Lower leg skin (tissue), 4 donors: Measurements from ENCODE around the gene ABHD17C. TPM values are rescaled to one million over a fixed set of nuclear protein-coding genes. Genes with fewer than 3 reads are reported as not detected.

ENCODE experiments used
- DNase-seq, 2 donors: peaks; one replicate each; pipeline ENCODE4 v3.0.0-alpha.2; 2019; ENCODE audit warnings: low spot score in 2 of 2
- H3K4me3 ChIP-seq: fragments of 200-600 bp; sonication (generic); 2 replicates; pipeline ENCODE4 v1.5.1; 2017; ENCODE audit warnings: mild to moderate bottlenecking, low read depth; ENCODE audit not compliant: poor library complexity, severe bottlenecking
- CTCF ChIP-seq, 3 donors: fragments of 450-650 bp; IDR thresholded peaks; one replicate each; pipeline ENCODE4 v1.5.1; 2016; ENCODE audit warnings: antibody characterized with exemption in 3 of 3, mild to moderate bottlenecking in 3 of 3, moderate library complexity in 2 of 3
- POLR2A ChIP-seq, 2 donors: fragments of 450-650 bp; IDR thresholded peaks; one replicate each; pipeline ENCODE4 v1.6.1; 2016 to 2017; ENCODE audit warnings: antibody characterized with exemption in 2 of 2, mild to moderate bottlenecking in 1 of 2, moderate library complexity in 1 of 2
- WGBS, 2 donors: methylation state at CpG; one replicate each; pipeline ENCODE4 v1.1.5; 2018; 5-methylcytosine and 5-hydroxymethylcytosine counted together
- intact Hi-C: fragments of 100-400 bp; cut with DNase I; formaldehyde crosslinking; loops from one replicate; pipeline ENCODE4 v1.15.0; 2023; ENCODE audit warnings: low total_unique reads
- total RNA-seq, 4 donors: library from RNA; depleted of rRNA; stranded (reverse); fragments of >200 nt; gene quantifications; one replicate each; pipeline ENCODE4 v1.1.0, GENCODE V29; 2016

Gene ABHD17C
- total RNA-seq, 4 donors from 2014 or later, result 18.0 to 28.5 (median 26.2) TPM

DNA sequence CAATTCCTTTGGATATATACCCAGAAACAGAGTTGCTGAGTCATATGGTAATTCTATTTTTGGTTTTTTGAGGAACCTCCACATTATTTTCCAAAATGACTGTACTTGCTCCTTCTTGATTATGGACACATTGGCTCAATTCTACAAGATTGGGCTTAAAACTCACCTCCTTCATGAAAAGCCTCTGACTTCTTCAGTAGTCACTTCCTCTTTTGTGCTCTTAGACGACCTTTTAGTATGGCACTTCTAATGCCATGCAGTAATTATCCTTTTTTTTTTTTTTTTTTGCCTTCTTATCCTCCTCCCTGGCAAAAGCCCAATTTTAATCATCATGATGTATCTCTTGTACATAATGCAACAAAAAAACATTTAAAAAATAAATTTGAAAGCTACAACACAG lies 33.0 kb upstream of the ABHD17C start:
- DNase-seq, result no peak
- WGBS, 2 donors, result 28% methylated on average over 1 of the region's 1 CpG
- TF ChIP-seq CTCF (IDR thresholded peaks at IDR 0.05), result no peak
- TF ChIP-seq POLR2A (IDR thresholded peaks at IDR 0.05), result no peak
- no peak overlapping the region for H3K4me3 ChIP-seq
- intact Hi-C loops, result no loop called here

DNA sequence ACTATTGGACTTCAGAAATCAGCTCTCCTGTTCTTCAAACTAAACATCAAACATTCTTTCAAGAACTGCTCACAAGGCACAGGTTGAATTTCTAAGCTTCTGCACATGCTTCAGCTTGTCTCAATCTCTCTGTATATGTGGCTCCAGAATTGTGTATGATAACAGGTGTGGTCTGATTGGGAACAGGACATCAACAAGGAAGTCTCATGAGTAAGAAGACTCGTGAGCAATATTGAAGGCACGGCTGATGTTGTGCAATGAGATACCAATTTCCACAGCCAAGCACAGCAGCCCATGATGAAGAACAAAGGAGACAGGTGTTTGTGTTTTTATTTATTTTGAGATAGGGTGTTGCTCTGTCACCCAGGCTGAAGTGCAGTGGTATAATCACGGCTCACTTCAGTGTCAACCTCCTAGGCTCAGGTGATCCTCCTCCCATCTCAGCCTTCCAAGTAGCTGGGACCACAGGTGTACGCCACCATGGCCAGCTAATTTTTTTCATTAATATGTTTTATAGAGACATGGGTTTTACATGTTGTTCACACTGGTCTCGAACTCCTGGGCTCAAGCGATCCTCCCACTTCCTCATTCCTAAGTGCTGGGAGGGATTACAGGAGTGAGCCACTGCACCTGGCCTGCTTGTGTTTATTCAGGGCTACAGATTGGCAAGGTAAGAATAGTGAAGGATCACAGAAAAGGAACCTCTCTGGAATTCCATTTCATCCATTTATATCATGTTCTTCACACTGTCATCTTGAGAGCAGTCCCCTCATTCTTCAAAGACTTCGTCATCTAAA lies 32.2 kb upstream of the ABHD17C start:
- intact Hi-C loops, result no loop called here
- H3K4me3 ChIP-seq, result no peak overlapping the region
- TF ChIP-seq POLR2A (IDR thresholded peaks at IDR 0.05) (no peak), CTCF (IDR thresholded peaks at IDR 0.05) (no peak)
- 66 to 73% methylated on average over 7 of the region's 7 CpGs for WGBS, 2 donors
- DNase-seq, result no peak

GRCh38 chr15:80665151-80665550 lies 30.0 kb upstream of the ABHD17C start:
- WGBS, 2 donors, result 91 to 94% methylated on average over 2 of the region's 2 CpGs
- DNase-seq, result no peak
- no peak overlapping the region for H3K4me3 ChIP-seq
- TF ChIP-seq POLR2A (IDR thresholded peaks at IDR 0.05) (no peak), CTCF (IDR thresholded peaks at IDR 0.05) (no peak)
- intact Hi-C loops, result no loop called here

GRCh38 chr15:80667936-80668335 lies 27.2 kb upstream of the ABHD17C start:
- no peak for DNase-seq
- TF ChIP-seq CTCF (IDR thresholded peaks at IDR 0.05) (no peak), POLR2A (IDR thresholded peaks at IDR 0.05) (no peak)
- H3K4me3 ChIP-seq, result no peak overlapping the region
- 64 to 65% methylated on average over 4 of the region's 4 CpGs for WGBS, 2 donors
- intact Hi-C loops, result no loop called here

GRCh38 chr15:80668546-80669236 lies 26.4 kb upstream of the ABHD17C start:
- no peak overlapping the region for H3K4me3 ChIP-seq
- intact Hi-C loops, result no loop called here
- WGBS, 2 donors, result 79 to 84% methylated on average over 3 of the region's 3 CpGs
- no peak for DNase-seq
- no peak for TF ChIP-seq CTCF (IDR thresholded peaks at IDR 0.05)
- TF ChIP-seq POLR2A (IDR thresholded peaks at IDR 0.05), result no peak
